GM18909 (cell line): ENCODE data around the gene GOLGA6L9.
"Not testable (repeated sequence)": the region's sequence is repeated elsewhere in the genome, so short reads cannot be mapped to it uniquely, and the experiment has no call there.

Source experiments
- ATAC-seq: cut with Tn5 transposase; IDR thresholded peaks from one replicate; pipeline ENCODE4 v1.9.1; 2021; ENCODE audit warnings: mild to moderate bottlenecking; ENCODE audit not compliant: unreplicated experiment, poor library complexity

The GOLGA6L9 gene

DNA sequence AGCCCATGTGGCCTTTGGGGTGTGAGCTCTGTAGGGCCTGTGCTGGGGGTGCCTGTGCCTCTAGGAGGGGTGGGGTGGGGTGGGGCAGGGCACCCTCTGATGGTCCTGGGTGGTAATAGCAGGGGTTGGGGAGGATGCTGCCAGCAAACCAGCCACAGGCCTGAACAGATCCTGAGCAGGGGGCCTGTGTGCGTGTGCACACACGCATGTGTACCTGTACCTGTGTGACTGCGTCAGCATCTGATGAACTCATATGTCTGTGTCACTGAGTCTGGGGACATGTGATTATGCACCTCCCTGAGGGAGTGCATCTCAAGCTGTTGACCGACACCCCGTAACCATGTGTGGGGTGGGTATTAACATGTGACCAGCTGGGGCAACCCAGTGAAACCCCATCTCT lies 36.0 kb downstream of the GOLGA6L9 start:
- not testable (repeated sequence) for ATAC-seq

DNA sequence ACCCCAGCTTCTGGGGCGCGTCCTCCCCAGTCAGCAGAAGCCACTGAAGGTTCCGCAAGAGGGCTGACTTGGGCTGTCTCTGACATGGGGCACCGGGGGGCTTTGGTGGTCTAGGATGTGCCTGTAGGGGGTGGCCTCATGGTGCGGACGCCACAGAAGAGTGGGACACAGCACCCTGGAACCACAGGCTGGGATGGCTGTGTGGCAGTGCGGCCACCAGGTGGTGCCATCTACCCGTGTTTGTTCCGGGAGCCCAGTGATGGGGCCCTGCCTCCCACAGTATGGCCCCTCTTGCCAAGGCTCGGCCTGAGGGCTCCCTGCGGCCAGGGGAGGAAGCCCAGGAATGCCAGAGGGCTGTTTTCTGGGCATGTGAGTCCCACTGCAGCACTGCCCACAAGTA lies 38.6 kb downstream of the GOLGA6L9 start:
- ATAC-seq: peak; percentile 81

DNA sequence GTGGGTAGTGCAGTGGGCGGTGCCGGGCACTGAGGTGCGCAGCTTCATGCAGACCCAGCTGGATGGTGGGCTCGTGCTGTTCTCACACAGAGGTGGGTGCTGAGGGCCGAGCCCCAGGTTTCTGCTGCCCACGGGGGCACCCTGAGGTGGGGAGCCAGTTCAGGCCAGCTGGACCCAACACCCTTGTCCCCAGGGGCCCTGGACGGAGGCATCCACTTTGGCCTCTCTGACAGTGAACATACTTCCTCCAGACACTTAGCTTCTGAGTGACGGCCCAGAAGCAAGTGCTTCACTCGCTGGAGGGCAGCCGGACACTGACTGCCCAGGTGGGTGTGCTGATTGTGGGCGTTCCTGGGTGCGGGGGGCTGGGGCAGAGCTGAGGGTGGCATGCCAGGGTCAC lies 39.8 kb downstream of the GOLGA6L9 start:
- ATAC-seq: not testable (repeated sequence)

DNA sequence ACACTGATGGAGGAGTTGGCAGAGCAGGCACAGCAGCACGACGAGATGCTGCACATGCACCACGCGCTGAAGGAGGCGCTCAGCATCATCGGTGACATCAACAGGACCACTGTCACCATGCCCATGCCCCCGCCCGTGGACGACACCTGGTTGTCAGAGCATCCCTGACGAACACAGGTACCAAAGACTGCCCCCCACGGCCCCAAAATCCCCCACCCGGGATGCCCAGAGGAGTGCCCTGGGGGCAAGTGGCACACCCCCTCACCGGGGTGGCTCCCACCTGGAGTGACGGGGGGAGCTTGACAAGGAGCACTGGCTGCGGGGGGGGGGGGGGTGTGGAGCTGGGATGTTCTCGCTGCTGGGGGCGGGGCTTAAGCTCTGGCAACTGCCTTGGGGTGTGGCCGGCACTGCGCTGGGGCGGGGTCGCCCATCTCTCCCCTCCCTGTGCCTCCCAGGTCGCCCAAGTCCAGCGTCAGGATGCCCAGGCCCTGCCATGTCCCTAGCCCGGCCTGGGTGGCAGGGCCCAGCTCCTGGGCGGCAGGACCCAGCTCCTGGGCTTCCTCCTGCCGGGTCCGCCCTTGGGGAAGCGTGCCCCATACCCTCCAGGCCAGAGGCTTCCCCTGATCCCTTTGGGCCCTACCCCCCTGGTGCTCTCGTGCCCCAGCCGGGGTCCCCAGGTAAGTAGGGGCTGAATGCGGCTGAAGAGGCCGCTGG lies 42.8 kb downstream of the GOLGA6L9 start:
- ATAC-seq: not testable (repeated sequence)

DNA sequence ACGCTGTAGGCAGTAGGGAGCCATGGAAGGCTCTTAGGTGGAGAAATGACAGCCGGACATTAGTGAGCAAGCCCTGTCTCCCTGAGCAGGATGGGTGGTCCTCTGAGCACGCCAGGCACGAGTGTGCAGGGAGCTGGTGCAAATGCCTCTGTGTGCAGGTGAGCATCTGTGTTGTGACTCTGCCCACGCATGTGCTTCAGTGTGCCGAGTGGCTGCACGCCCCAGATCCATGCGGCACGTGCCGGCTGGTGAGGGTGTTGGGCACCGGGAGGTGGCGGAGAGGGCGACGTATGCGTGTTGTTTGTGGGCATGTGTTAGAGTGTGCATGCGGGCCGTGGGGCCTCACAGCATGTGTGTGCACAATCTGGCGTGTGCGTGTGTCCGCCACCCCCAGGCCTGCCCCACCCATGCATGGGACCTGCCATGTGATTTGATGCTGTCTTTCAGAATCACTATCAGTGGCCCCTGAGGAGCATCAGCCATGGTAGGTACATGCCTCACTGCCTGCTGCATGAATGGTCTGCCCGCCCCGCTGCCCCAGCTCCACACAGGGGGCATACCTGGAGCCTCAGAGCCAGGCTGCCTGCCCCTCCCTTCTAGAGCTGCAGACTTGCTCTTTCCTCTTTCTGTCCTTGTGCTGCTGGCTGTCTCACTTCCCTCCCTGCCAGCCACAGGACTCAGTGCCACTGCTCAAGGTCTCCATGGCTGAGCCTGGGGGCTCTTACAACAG lies 45.1 kb downstream of the GOLGA6L9 start:
- not testable (repeated sequence) for ATAC-seq

DNA sequence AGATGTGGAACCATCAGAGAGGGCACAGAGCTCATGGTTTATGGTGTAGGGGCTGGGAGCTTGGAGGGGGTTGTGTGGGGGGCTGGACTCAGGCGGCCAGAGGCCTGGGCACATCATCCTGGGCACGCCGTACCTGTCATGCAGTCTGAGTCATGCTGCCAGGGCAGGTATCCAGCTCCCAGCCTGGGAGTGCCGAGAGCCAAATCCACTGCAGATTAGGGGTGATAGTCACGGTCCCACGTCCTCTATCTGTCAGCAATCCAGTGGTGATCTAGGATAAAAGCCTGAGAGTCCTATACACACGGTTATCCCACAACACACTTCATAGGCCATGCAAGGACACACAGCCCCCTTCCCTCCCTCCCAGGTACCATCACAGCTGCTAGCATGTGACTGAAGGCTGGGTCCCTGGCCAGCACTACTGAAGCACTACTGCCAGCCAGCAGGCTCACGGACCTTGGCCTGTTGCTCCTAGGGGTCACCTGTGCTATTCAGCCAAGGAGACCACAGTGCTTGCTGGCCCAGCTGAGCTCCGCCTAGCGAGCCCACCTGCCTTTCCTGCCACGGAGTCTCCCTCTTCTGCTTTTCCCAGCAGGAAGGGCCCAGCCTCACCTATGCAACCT lies 45.8 kb downstream of the GOLGA6L9 start:
- ATAC-seq: not testable (repeated sequence)

DNA sequence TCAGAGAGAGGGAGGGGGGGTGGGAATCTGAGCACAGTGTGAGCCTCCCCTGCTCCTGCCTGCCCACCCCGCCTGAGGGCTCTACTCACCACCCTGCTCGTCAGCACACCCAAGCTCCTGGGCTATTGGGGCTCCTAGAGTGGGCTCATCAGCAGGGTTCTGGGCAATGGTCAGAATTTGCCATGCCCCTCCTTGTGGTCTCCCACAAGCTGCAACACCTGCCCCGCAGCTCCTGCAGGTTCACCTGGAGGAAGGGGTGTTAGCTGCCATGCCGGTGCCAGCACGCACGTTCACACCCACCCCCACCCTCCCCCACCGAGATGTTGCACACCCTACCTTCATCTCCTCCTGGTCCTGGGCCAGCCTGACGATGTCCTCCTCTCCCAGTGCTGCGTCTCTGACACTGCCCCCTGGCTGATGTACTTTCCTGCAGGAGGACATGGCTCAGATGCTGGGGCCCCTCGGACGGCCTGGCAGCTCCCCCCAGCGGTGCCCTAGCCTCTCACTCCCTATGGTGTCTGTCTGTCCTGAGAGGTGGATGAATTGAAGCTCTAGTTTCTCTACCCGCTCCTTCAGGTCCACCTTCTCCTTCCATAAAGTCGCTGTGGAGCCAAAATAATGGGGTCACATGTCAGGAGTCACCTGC lies 47.2 kb downstream of the GOLGA6L9 start:
- ATAC-seq: not testable (repeated sequence)

DNA sequence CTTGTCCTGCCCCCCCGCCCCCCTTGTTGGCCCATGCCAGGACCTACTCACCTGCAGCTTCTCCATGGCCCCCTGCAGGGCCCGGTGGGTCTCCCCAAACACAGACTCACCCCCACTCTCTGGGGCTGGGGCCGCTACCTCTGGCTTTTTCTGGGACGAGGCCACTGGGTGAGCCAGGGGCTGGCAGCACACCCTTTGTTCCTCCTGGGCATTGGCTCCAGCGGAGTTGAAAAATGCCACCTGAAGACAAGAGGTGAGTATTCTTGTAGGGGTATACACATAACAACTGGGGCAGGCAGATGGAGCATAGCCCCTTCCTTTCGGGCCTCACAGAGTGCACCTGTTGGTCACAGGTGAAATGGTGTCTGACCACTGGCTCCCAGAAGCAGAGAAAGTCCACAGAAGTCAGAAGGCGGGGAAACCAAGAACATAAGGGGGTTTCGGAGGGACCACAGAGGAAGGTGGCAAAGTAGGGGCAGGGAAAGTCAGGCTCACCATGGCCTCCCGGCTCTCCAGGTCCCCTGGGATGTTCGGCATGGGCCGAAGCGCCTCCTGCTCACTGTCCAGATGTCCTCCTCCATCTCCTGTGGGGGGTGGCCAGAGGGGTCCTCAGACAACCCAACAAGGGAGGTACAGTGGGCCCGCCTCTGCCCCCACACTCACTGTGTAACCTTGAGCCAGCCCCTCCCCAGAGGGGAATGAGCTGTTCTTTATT lies 47.9 kb downstream of the GOLGA6L9 start:
- not testable (repeated sequence) for ATAC-seq
